K562 (cell line): Measurements from ENCODE around the gene SLC30A1. TPM values are rescaled to one million over a fixed set of nuclear protein-coding genes. Genes with fewer than 3 reads are reported as not detected.

Experiments
- ETS2 ChIP-seq: IDR thresholded peaks from 2 replicates; pipeline ENCODE4 v1.6.1; 2016; ENCODE audit warnings: borderline replicate concordance, missing genetic modification characterization, mild to moderate bottlenecking, moderate library complexity, missing compliant biosample characterization; ENCODE audit not compliant: poor library complexity, severe bottlenecking
- GATAD2A ChIP-seq: fragments of 450-650 bp; IDR thresholded peaks from 2 replicates; pipeline ENCODE4 v1.6.1; 2017
- GATAD2B ChIP-seq: fragments of 450-650 bp; IDR thresholded peaks from 2 replicates; pipeline ENCODE4 v1.6.1; 2017; ENCODE audit warnings: mild to moderate bottlenecking, borderline replicate concordance
- GTF2E2 ChIP-seq: fragments of 200-800 bp; sonication (Bioruptor generic); IDR thresholded peaks from 2 replicates; pipeline ENCODE4 v1.6.1; 2016; ENCODE audit warnings: missing genetic modification characterization, missing compliant biosample characterization
- KLF1 ChIP-seq: fragments of 450-650 bp; IDR thresholded peaks from 2 replicates; pipeline ENCODE4 v1.6.1; 2016; ENCODE audit warnings: missing genetic modification characterization, missing compliant biosample characterization
- NFE2 ChIP-seq: IDR thresholded peaks from 2 replicates; pipeline ENCODE4 v1.6.1; 2014; ENCODE audit warnings: antibody characterized with exemption, low read depth
- RFX1 ChIP-seq: fragments of 450-650 bp; IDR thresholded peaks from 2 replicates; pipeline ENCODE4 v1.6.1; 2016; ENCODE audit warnings: mild to moderate bottlenecking, moderate library complexity
- SMAD1 ChIP-seq: fragments of 150-350 bp; IDR thresholded peaks from 2 replicates; pipeline ENCODE4 v1.6.1; 2014; ENCODE audit warnings: low read length, low read depth; ENCODE audit not compliant: partially characterized antibody
- STAT5A ChIP-seq: IDR thresholded peaks from 2 replicates; pipeline ENCODE4 v1.6.1; 2012; ENCODE audit warnings: low read length, inconsistent platforms, borderline replicate concordance
- XRCC4 ChIP-seq: IDR thresholded peaks from one replicate; pipeline ENCODE4 v1.6.1; 2011; ENCODE audit not compliant: insufficient read depth, insufficient read length; ENCODE audit errors: extremely low read depth
- ZFPM2 ChIP-seq: fragments of 250-450 bp; sonication (Bioruptor Pico); IDR thresholded peaks from 2 replicates; pipeline ENCODE4 v1.5.1; 2022; ENCODE audit warnings: mild to moderate bottlenecking
- ZNF134 ChIP-seq: fragments of 250-450 bp; sonication (Bioruptor Pico); conservative IDR thresholded peaks from 2 replicates; pipeline ENCODE4 v1.4.0; 2020
- polyA plus RNA-seq, 8 experiments: library from polyadenylated mRNA; depleted of rRNA in 4 of 8; stranded (reverse) in 5 of 8; unstranded in 3 of 8; fragments of >200 nt; fragmentation: Nextera tagmentation in 2 of 8; fragmentation: Illumina TruSeq in 1 of 8; extraction: Ambion mirVana in 2 of 8; extraction: Trizol in 1 of 8; gene quantifications; 2 replicates each; pipeline versions ENCODE4 v1.2.1 to v1.2.3, GENCODE V29; 2011 to 2014; ENCODE audit warnings: inconsistent platforms in 1 of 8, missing spikeins in 1 of 8
- total RNA-seq, 7 experiments: library from RNA; depleted of rRNA in 6 of 7; stranded (reverse); fragments of >200 nt in 6 of 7; fragmentation: Illumina TruSeq in 2 of 7; extraction: Trizol in 2 of 7; gene quantifications; 2 replicates each; pipeline versions ENCODE4 v1.2.1 to v1.2.3, GENCODE V29; 2011 to 2021; ENCODE audit warnings: low replicate concordance in 1 of 7
- TF ChIP-seq, protein P1 (sequence below), 2 experiments: fragments of 200-800 bp in 1 of 2; sonication (Bioruptor generic) in 1 of 2; sonication (generic) in 1 of 2; formaldehyde crosslinking in 1 of 2; IDR thresholded peaks in 1 of 2; conservative IDR thresholded peaks in 1 of 2; 2 replicates each; pipeline versions ENCODE4 v1.5.0 to v1.6.1; 2016 to 2020; ENCODE audit warnings: missing compliant biosample characterization in 1 of 2, missing genetic modification characterization in 1 of 2, missing genetic modification reagents in 1 of 2
- TF ChIP-seq, protein P2 (sequence below): fragments of 450-650 bp; IDR thresholded peaks from 2 replicates; pipeline ENCODE4 v1.6.1; 2016; ENCODE audit warnings: low read depth
- TF ChIP-seq, protein P3 (sequence below): IDR thresholded peaks from 3 replicates; pipeline ENCODE4 v1.6.1; 2011; ENCODE audit warnings: borderline replicate concordance, mild to moderate bottlenecking, moderate library complexity; ENCODE audit not compliant: insufficient read length; ENCODE audit errors: extremely low read depth

The SLC30A1 gene
- total and polyA plus RNA-seq, 9 of the 15 experiments (the other 6 are each of a cell fraction or from before 2014, with no cell fraction given) = 4.1 to 14.4 (median 6.6) TPM

DNA sequence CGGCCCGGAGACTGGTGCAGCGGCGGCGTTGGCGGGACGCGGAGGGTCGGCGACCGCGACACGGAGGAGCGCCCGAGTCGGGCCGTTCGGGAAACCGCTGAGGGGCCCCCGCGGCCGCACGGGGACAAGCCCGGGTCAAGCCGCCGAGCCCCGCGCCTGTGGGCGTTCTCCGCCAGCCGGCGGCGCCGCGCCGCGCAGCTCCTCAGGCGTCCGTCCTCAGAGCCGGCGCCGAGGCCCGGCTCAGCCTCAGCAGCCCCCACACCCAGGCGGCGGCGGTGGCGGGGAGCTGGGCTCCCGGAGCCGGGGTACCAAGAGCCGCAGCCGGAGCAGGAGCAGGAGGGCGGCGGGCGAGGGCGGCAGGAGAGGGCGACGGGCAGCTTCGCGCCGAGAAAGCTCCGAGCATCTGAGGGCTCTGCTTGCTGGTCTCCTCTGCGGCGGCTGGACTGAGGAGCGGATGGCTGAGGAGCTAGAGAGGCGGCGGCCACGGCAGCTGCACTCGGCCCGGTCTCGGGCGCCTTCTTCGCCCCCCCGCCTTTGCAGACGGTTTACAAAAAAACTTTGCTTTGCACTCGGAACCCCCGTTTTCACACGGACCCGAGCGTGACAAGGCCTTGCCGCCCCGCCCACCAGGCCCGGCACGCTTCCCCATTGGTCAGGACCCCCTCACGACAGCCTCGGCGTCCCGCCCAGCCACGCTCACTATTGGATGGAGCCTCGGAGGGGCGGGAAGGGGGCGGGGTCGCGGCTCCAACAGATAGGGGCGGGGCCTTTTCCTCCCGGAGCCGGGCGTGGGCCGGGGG lies at the start of gene SLC30A1 (continued):
- TF ChIP-seq, protein P1, sequence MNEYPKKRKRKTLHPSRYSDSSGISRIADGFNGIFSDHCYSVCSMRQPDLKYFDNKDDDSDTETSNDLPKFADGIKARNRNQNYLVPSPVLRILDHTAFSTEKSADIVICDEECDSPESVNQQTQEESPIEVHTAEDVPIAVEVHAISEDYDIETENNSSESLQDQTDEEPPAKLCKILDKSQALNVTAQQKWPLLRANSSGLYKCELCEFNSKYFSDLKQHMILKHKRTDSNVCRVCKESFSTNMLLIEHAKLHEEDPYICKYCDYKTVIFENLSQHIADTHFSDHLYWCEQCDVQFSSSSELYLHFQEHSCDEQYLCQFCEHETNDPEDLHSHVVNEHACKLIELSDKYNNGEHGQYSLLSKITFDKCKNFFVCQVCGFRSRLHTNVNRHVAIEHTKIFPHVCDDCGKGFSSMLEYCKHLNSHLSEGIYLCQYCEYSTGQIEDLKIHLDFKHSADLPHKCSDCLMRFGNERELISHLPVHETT (CRISPR knock-in tag; conservative IDR thresholded peaks at IDR 0.05 in 1 of 2, IDR thresholded peaks at IDR 0.05 in 1 of 2) = peak in 1 of 2 experiments; percentile 52; a peak in 1 of 4 replicates
- TF ChIP-seq ZFPM2 (no peak; the same call in 1 of the 2 replicates), NFE2 (peak; percentile 24; the same call in 1 of the 2 replicates), XRCC4 (no peak), KLF1 (tag) (0 out of 2 replicates have a peak, but pooled peaks have one; percentile 53), GTF2E2 (tag) (no peak), ZNF134 (CRISPR knock-in tag) (no peak), GATAD2A (peak; percentile 51; the same call in 1 of the 2 replicates), SMAD1 (no peak), STAT5A (no peak), GATAD2B (peak; percentile 93), ETS2 (tag) (no peak), RFX1 (no peak)
- TF ChIP-seq, protein P2, sequence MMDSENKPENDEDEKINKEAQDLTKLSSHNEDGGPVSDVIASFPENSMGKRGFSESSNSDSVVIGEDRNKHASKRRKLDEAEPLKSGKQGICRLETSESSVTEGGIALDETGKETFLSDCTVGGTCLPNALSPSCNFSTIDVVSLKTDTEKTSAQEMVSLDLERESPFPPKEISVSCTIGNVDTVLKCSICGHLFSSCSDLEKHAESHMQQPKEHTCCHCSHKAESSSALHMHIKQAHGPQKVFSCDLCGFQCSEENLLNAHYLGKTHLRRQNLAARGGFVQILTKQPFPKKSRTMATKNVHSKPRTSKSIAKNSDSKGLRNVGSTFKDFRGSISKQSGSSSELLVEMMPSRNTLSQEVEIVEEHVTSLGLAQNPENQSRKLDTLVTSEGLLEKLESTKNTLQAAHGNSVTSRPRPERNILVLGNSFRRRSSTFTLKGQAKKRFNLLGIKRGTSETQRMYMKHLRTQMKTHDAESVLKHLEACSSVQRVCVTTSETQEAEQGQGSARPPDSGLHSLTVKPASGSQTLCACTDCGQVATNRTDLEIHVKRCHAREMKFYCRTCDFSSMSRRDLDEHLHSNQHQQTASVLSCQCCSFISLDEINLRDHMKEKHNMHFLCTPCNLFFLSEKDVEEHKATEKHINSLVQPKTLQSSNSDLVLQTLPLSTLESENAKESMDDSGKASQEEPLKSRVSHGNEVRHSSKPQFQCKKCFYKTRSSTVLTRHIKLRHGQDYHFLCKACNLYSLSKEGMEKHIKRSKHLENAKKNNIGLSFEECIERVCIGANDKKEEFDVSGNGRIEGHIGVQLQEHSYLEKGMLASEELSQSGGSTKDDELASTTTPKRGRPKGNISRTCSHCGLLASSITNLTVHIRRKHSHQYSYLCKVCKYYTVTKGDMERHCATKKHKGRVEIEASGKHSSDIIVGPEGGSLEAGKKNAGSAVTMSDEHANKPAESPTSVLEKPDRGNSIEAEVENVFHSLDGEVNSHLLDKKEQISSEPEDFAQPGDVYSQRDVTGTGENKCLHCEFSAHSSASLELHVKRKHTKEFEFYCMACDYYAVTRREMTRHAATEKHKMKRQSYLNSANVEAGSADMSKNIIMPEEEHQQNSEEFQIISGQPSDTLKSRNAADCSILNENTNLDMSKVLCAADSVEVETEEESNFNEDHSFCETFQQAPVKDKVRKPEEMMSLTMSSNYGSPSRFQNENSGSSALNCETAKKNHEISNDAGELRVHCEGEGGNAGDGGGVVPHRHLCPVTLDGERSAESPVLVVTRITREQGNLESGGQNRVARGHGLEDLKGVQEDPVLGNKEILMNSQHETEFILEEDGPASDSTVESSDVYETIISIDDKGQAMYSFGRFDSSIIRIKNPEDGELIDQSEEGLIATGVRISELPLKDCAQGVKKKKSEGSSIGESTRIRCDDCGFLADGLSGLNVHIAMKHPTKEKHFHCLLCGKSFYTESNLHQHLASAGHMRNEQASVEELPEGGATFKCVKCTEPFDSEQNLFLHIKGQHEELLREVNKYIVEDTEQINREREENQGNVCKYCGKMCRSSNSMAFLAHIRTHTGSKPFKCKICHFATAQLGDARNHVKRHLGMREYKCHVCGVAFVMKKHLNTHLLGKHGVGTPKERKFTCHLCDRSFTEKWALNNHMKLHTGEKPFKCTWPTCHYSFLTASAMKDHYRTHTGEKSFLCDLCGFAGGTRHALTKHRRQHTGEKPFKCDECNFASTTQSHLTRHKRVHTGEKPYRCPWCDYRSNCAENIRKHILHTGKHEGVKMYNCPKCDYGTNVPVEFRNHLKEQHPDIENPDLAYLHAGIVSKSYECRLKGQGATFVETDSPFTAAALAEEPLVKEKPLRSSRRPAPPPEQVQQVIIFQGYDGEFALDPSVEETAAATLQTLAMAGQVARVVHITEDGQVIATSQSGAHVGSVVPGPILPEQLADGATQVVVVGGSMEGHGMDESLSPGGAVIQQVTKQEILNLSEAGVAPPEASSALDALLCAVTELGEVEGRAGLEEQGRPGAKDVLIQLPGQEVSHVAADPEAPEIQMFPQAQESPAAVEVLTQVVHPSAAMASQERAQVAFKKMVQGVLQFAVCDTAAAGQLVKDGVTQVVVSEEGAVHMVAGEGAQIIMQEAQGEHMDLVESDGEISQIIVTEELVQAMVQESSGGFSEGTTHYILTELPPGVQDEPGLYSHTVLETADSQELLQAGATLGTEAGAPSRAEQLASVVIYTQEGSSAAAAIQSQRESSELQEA = no peak
- TF ChIP-seq, protein P3, sequence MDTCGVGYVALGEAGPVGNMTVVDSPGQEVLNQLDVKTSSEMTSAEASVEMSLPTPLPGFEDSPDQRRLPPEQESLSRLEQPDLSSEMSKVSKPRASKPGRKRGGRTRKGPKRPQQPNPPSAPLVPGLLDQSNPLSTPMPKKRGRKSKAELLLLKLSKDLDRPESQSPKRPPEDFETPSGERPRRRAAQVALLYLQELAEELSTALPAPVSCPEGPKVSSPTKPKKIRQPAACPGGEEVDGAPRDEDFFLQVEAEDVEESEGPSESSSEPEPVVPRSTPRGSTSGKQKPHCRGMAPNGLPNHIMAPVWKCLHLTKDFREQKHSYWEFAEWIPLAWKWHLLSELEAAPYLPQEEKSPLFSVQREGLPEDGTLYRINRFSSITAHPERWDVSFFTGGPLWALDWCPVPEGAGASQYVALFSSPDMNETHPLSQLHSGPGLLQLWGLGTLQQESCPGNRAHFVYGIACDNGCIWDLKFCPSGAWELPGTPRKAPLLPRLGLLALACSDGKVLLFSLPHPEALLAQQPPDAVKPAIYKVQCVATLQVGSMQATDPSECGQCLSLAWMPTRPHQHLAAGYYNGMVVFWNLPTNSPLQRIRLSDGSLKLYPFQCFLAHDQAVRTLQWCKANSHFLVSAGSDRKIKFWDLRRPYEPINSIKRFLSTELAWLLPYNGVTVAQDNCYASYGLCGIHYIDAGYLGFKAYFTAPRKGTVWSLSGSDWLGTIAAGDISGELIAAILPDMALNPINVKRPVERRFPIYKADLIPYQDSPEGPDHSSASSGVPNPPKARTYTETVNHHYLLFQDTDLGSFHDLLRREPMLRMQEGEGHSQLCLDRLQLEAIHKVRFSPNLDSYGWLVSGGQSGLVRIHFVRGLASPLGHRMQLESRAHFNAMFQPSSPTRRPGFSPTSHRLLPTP = no peak
